Right lung (tissue), 10 donors: Measurements from ENCODE around the gene PTTG1IP. TPM values are rescaled to one million over a fixed set of nuclear protein-coding genes. Genes with fewer than 3 reads are reported as not detected.
"Not testable (repeated sequence)": the region's sequence is repeated elsewhere in the genome, so short reads cannot be mapped to it uniquely, and the experiment has no call there.

Experiments used
- DNase-seq, 2 donors: peaks; one replicate each; pipeline ENCODE4 v3.0.0-alpha.2; 2013
- long read RNA-seq, 8 donors: transcript quantifications; one replicate each; lab custom pipeline, GENCODE V29; 2026
- polyA plus RNA-seq, 5 donors: library from polyadenylated mRNA; unstranded; fragments of 120-200 nt; gene quantifications; one replicate each; pipeline versions ENCODE4 v1.2.1 to v1.2.3, GENCODE V29; 2013; ENCODE audit warnings: inconsistent platforms in 1 of 5, low replicate concordance in 1 of 5; ENCODE audit not compliant: insufficient read length in 5 of 5, insufficient read depth in 1 of 5

Gene PTTG1IP, protein sequence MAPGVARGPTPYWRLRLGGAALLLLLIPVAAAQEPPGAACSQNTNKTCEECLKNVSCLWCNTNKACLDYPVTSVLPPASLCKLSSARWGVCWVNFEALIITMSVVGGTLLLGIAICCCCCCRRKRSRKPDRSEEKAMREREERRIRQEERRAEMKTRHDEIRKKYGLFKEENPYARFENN
- 100 to 1,000 TPM; 190 to 221 (median 212) TPM for polyA plus RNA-seq
- long read RNA-seq, donor 1, transcript PTTG1IP-201 (6 exons, 2,760 nt) = major isoform, 140 of 226 reads
- long read RNA-seq, donor 1, partial matches to known transcripts = 86 of 226 reads
- long read RNA-seq, donor 1, other reads (novel, unspliced or antisense) = 0 of 226 reads
- long read RNA-seq, donor 2, transcript PTTG1IP-201 (6 exons, 2,760 nt) = major isoform, 50 of 82 reads
- long read RNA-seq, donor 2, partial matches to known transcripts = 32 of 82 reads
- long read RNA-seq, donor 2, other reads (novel, unspliced or antisense) = 0 of 82 reads
- long read RNA-seq, donor 3, transcript PTTG1IP-201 (6 exons, 2,760 nt) = major isoform, 68 of 154 reads
- long read RNA-seq, donor 3, partial matches to known transcripts = 86 of 154 reads
- long read RNA-seq, donor 3, other reads (novel, unspliced or antisense) = 0 of 154 reads
- long read RNA-seq, donor 4, transcript PTTG1IP-201 (6 exons, 2,760 nt) = major isoform, 60 of 163 reads
- long read RNA-seq, donor 4, partial matches to known transcripts = 103 of 163 reads
- long read RNA-seq, donor 4, other reads (novel, unspliced or antisense) = 0 of 163 reads
- long read RNA-seq, donor 5, transcript PTTG1IP-201 (6 exons, 2,760 nt) = major isoform, 115 of 246 reads
- long read RNA-seq, donor 5, partial matches to known transcripts = 131 of 246 reads
- long read RNA-seq, donor 5, other reads (novel, unspliced or antisense) = 0 of 246 reads
- long read RNA-seq, donor 6, transcript PTTG1IP-201 (6 exons, 2,760 nt) = major isoform, 104 of 175 reads
- long read RNA-seq, donor 6, partial matches to known transcripts = 69 of 175 reads
- long read RNA-seq, donor 6, other reads (novel, unspliced or antisense) = 0 of 175 reads
- long read RNA-seq, donor 7, transcript PTTG1IP-201 (6 exons, 2,760 nt) = major isoform, 99 of 199 reads
- long read RNA-seq, donor 7, partial matches to known transcripts = 97 of 199 reads
- long read RNA-seq, donor 7, other reads (novel, unspliced or antisense) = 0 of 199 reads
- long read RNA-seq, donor 8, transcript PTTG1IP-201 (6 exons, 2,760 nt) = major isoform, 40 of 61 reads
- long read RNA-seq, donor 8, partial matches to known transcripts = 21 of 61 reads
- long read RNA-seq, donor 8, other reads (novel, unspliced or antisense) = 0 of 61 reads

DNA sequence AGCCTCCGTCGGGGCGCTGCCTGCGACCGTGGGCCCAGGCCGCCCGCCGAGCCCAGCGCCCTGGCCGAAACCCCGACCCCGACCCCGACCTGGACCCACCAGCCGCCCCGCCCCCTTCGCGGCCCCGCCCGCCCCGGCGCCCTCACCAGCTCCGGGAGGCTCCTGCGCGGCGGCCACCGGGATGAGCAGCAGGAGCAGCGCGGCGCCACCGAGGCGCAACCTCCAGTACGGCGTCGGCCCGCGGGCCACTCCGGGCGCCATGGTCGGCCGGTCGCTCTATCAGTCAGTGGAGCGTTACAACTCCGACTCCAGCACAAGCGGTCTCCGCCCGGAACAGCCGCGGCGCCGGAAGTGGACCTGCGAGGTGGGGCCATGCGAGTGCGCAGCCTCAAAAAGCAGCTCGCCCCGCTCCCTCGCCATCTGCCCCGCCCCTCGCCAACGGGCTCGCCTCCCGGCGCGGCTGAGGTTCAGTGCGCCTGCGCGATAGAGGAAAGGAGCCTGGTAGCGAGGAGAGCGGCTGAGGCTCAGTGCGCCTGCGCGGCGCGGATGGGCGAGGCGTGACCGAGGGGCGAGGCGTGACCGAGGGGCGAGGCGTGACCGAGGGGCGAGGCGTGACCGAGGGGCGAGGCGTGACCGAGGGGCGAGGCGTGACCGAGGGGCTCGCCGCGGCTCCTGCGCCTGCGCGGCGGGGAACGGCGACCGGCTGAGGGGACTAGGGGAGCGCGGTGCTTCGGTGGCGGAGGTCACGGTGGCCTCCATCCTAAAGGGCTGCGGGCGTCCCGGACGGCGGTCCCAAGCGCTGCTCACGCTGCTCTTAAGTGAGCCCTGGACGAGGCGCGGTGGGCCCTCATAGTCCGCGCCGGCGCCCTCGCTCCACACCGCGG is at the start of gene PTTG1IP:
TSS of gene PTTG1IP (minus strand) at position 335 of the 884 bp plus-strand sequence. CDS start at position 261, 74 bp downstream.
- DNase-seq = peak; percentile 99

DNA sequence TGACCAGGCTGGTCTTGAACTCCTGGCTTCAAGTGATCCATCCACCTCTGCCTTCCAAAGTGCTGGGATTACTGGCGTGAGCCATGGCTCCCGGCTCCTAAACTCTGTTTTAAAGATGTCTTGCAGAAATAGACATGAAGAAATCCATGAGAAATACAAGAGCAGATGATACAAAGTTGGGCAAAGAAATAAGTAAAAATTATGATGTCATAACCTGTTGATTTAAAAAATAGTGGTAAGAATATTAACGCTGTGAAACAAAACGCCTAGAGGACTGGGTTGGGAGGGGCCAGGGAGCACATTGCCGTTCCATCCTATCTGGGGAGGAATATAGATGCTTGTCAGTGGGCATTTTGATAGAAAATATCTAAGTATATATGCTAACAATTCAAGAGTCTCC is 48.4 kb upstream of the PTTG1IP start:
- DNase-seq = no peak

DNA sequence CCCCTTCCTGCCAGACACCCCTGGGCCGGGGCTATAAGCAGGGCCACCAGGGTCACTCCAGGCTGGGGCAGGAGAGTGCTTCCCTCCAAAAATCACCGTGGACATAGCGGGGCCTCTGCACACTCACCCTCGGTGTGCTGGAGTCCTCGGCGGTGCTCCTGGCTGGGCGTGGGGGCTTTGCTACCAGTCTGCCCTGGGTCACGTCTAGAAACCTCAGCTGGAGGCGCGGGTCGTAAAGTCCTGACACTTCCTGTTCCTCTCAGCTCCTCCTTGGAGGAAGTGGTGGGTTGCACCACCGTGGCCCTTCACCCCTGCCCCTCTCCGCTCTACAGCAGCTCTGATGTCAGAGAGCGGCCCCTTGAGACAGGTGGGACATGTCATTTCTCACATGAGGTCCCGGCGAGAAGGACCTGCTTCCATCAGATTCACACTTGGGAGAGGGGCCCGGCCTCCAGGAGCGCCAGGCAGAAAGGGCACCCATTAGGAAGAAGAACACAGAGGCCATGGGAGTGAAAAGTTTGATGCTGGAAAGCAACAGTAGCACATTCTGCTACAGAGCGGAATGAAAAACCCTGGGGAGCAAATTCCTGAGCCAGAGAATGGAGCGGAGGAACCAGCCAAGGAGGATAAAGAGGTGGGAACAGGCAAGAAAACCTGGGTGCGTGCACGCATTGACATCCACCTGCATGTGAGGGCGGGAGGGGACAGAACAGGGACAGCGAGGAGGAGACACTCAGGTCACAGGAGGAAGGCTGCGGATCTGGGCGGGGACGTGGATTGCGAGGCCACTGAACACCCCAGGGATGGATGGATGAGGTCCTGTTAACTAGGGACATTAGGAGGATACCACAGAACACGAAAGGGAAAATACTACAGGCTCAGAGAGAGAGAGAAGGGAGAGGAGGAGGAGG is 47.5 kb upstream of the PTTG1IP start, which contains the start of gene ITGB2:
TSS of gene ITGB2 (minus strand) at position 206 of the 911 bp plus-strand sequence. CDS start 10,117 bp downstream, outside the sequence.
- DNase-seq = no peak

DNA sequence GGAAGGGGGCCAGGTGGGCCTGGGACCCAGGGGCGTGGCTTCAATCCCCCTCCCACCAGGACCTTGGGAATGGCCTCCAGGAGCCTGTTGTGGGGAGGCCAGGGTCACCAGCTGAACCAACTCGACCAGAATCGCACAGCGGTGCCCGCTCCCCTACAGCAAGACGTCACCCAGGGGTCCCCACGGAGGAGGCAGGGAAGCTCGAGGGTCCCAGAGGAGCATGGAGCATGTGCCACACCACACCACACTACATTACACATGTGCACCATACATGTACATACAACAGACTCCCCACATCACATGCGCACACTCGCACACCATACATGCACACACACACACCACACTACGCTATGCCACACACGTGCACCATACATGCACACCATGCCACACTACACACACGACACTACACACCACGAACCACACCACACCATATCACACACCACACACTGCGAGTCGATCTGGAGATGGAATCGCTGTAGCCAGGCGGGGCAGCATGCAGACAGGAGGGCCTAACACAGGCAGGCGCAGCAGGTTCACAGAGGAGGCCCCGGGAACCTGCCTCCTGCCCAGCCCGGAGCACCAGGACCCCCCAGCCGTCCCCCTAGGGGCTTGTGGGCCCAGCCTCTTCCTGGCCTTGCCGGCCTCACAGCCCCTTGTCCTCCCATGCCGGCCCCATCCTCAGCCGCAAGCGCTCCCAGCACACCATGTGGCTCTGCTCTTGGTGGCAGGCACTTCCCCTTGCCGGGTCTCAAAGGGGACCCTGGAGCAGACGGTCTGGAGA is 46.6 kb upstream of the PTTG1IP start:
- no peak for DNase-seq

DNA sequence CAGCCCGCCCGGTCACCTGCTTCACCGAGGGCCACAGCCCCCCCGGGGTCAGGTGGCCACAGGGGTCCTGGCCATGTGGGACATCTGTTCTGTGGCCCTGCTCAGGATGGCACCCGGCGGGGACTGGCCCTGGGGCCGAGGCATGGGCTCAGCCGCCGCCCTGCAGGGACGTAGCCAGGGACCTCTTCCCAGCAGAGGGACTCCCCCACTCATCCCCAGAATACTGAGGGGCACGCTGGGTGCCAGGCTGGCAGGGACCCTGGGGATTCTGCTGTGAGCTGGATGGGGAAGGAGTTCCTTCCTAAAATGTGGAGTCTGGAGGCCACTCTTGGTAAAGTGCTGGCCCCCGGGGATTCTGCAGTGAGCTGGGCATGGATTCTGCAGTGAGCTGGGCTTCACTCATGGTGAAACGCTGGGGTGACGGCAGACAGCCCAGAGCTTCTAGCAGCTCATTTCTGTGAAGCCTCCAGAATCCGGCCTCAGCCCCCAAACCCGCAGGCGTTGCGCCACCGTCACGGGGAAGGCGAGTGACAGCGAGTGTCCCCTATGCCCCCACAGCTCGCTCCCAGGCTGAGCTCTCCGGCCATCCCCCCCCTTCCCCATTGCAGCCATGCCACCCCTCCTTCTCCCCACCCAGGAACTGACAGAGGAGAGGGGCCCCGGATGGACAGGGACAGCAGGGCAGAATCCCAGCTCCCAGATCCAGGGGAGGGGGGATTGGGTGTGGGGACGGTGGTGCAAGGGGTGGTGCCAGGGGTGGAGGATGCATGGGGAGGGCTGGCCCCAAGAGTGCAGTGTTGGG is 45.8 kb upstream of the PTTG1IP start:
- DNase-seq = no peak

DNA sequence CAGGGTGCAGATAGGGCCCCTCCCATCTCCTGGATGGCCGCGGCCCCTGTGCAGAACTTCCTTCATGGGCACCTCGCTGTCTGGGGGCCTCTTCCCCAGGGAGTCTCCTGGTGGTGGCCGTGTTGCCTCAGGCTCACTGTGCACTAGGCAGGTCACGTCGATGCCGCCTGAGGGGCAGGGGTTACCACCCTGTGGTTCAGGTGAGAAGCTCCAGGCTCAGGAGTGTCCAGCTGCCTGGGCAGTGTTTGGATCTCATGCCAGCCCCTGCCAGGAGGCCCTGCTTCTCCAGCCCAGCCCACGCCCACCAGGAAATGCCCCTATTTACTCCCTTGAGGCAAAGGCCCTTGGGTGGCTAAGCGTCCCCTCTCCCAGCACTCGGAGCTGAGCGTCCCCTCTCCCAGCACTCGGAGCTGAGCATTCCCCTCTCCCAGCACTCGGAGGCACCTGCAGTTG is 45.1 kb upstream of the PTTG1IP start:
- DNase-seq = no peak

DNA sequence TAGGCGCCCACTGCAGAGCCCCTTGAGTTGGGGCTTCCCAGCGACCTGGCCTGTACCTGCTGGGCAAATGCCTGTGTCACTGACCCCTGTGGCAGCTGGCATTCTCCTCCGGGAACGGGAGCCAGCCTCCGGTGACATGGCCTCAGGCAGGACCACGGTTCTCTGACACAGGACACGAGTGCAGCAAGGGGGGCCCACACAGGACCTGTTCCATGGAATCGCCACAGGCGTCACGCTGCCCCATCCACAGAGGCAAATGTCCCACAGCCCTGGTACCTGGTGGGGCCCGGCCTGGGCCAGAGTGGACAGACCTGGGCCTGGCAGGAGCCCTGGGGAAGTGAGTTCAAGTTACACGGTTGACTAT is 44.6 kb upstream of the PTTG1IP start:
- DNase-seq = no peak

DNA sequence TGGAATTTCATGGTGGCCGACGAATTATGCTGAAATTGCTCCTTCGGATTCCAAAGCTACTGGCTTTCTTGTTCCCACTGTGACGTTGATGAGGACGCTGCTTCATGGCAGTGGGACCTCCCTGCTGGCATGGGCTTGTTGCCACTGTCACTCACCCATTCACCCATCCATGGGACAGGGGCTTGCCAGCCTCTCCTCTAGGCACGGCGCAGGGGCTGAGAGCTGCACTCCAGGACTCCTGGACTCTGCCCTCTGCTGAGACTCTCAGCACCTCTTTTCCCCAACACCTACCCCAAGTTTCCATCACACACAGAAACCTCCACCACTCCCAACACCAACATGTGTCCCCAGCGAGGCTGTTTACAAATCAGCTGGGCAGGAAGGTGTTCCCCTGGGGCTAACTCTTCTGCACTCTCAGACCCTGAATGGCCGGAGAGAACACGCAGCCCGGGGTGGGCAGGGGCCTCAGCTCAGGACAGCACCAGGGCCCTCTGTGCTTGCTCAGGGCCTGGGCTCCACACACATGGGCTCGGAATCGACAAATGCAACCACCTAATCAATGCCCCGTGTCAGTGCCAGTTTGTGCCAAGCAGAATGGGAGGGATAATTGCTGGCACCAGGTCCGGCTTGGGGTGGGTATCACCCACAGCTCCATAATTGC is 44.1 kb upstream of the PTTG1IP start:
- DNase-seq = no peak

DNA sequence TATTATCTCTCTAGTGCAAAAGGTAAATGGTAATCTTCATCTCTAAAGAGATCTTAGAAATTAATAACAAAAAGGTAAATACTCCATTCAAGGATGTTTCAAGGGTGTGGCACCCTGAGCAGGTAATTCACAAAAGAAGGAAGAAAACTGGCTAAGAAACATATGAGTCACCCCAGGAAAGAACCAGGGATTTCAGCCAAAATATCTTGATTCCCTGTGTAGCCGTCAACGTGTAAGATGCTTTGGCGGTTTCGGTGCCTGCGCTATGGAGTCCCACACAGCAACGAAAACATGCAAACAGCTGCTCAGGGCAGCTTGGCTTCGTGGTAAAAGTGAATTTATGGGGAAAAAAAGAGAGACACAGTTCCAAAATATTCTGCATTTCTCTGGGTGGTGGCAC is 43.5 kb upstream of the PTTG1IP start:
- no peak for DNase-seq

DNA sequence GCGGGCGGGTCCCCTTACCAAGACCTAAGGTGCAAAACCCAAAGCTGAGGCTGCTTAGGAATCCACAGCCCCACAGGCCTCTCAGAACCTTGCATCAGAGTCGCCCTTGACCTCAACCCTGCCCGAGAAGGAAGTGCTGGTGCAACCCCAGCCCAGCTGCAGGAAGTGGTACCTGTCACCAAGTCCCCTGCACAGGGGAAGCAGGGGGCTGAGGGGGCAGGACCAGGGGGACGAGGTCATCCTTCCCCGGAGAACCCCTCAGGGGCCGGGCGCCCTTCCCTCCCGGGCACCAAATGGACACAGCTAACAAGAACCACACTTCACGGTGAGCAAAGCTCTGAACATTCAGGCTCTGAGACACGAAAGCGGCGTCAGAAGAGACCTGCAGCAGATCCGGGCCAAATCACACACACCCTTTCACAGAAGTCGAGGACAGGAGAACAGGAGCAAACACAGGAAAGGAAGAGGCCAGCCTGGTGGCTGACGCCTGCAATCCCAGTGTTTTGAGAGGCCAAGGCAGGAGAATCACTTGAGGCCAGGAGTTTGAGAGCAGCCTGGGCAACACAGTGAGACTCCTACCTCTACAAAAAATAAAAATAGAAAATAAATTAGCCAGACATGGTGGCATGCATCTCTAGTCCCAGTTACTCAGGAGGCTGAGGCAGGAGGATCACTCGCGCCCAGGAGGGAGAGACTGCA is 40.8 kb upstream of the PTTG1IP start:
- no peak for DNase-seq

DNA sequence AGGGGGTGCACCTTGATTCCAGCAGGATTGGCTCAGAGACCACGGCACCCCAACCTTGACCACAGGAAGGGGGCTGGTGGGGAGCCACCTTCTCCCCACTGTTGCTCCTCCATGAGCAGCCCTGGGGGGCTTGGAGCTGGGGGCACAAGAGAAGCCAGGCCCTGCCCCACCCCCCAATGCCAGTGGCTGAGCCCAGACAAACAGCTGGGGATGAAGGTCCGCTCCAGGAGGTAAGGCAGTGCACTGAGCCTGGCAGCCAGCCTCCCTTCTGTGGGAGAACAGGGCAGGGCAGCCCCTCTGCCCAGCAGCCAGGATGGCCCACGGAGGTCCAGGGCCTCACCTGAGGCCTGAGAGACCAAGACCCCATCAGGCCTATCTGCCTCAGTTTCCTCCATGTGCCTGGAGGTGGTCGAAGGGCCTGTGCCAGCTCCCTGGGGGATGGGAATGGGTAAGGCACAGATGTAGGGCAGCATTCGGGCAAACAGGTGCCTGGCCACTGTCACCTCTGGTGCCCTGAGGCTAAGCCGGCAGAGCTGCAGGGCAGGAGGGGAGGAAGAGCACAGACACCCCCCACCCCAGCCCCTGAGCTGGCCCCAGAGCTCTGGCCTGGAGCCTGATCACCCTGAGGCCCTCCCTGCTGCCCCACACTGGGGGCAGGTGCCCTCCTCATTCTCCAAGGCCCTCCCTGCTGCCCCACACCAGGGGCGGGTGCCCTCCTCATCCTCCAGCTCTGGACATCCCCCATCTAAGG is 40.1 kb upstream of the PTTG1IP start:
- DNase-seq = no peak

DNA sequence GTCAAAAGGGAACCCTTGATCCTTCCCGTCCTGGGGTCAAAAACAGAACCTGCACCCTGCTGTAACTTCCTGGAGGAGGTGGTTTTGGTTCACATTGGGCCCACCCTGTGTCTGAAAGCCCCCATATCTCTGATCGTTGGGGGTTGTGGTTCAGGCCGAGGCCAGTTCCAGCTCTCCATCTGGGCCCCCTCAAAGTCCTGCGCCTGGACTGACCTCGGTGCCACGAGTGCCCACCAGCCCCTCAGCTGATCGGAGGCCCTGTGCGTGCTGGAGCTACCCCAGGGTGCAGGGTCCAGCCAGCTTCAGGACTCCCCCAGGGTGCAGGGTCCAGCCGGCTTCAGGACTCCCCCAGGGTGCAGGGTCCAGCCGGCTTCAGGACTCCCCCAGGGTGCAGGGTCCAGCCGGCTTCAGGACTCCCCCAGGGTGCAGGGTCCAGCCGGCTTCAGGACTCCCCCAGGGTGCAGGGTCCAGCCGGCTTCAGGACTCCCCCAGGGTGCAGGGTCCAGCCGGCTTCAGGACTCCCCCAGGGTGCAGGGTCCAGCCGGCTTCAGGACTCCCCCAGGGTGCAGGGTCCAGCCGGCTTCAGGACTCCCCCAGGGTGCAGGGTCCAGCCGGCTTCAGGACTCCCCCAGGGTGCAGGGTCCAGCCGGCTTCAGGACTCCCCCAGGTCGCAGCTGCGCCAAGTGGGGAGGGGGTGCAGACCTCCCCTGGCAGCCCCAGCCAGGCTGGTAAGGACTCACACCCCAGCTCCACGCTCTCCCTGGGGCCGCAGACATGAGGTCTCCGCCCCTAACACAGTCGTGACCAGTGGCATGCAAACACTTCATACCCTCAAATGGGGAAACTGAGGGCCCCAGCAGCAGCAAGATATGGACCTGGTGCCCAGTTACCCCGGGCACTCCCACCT is 39.3 kb upstream of the PTTG1IP start:
- DNase-seq = not testable (repeated sequence)

DNA sequence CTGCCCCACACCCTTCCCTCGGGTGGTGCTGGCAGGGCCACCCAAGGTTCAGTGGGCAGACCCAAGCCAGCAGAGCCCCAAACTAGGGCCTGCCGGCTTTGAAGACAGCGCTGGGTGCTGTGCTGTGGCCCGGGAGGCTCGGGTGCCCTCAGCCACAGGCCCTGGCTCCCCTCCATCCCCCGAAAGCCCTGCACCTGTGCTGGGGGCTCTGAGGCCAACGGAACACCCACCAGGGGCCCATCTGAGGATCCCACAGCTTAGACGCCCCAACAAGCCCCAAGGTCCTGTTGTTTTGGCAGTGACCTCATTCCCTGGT is 38.6 kb upstream of the PTTG1IP start:
- DNase-seq = no peak

DNA sequence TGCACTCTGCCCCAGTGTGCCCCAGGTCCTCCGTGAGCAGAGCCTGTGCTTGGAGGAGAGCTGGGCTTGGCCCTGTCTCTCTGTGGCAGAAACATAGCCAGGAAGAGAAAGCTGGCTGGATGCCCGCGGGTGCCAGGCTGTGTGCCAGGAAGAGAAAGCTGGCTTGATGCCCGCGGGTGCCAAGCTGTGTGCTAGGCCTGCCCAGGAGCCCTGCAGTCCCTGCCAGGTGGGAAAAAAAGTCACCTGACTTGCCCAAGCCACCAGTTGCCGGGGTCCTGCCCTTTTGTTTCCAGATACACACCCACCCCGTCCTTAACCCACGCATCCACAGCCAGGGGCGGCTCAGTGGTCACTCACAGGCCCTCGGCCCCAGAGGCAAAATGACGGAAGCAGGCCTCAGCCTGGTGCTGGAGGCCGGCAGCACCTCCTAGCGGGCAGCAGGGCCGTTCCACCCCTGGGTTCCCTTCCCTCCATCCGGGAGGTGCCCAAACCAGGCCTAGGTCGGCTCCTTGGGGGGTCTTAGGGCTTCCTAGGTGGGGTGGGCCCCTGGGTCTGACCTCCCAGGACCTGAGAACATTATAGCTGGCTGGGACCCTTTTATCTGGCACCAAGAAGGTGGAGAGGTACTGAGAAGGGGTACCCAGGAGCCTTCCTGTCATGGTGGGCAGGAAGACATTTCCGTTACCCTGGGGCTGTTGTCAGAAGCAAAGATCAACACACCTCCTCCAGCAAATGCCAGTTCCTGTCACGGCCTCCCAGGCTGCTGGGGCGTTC is 38.1 kb upstream of the PTTG1IP start:
- no peak for DNase-seq
